Measurements from ENCODE around the gene C22orf39. TPM values are rescaled to one million over a fixed set of nuclear protein-coding genes. Genes with fewer than 3 reads are reported as not detected.

Gene C22orf39
- total RNA-seq, 1 experiment from 2014 or later, result 19.3 TPM

DNA sequence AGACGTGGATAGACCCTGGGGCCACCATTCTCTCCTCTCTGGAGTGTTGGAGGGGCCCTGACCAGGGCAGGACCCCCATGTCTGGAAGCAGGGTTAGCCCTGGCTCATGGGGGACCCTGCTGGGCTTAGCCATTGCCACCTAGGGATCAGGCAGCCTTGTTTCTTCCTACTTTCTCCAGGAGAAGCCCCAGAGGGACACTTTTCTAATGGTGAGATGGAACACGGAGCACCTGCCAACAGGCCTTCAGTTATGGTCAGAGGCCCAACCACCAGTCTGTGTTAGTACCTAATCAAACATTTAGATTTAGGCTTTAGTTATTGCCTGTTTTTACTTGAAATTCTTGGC is 1.9 kb upstream of the C22orf39 start:
- Histone ChIP-seq H2BK20ac (ENCODE audit: low read depth, low read length, poor library complexity, severe bottlenecking) (no peak overlapping the region), H2BK120ac (ENCODE audit: low read depth, low read length, poor library complexity, severe bottlenecking) (no peak overlapping the region), H4K20me1 (ENCODE audit: control insufficient read depth, insufficient read depth, insufficient read length) (peaks cover 2% of the 10 kb centered on the region), H3K56ac (ENCODE audit: insufficient read length, low read depth, low read length) (no peak overlapping the region), H3K79me1 (ENCODE audit: insufficient read depth, low read depth, low read length, poor library complexity, severe bottlenecking) (no peaks in the 10 kb centered on the region), H3K18ac (ENCODE audit: insufficient read length, low read depth, low read length) (no peak overlapping the region), H3K23me2 (ENCODE audit: insufficient read length, low read depth, low read length, poor library complexity, severe bottlenecking) (peaks cover 9% of the 10 kb centered on the region), H3K9ac (ENCODE audit: extremely low read depth, insufficient read length, low read length) (no peak overlapping the region), H3K79me2 (ENCODE audit: insufficient read depth, low read length) (no peaks in the 10 kb centered on the region; the same call in 1 of the 2 replicates), H3K27ac (ENCODE audit: insufficient read length, low read depth, low read length) (no peak overlapping the region), H4K5ac (ENCODE audit: insufficient read length, low read depth, low read length) (no peak overlapping the region), H3K4ac (ENCODE audit: low read depth, low read length) (no peak overlapping the region), H4K8ac (replicated peaks; ENCODE audit: insufficient read length, low read depth, low read length) (no peak overlapping the region), H4K91ac (ENCODE audit: insufficient read length, low read depth, low read length) (no peak overlapping the region), H2BK12ac (ENCODE audit: insufficient read length, low read depth, low read length) (no peak overlapping the region), H3K27me3 (ENCODE audit: insufficient read depth, low read length) (no peaks in the 10 kb centered on the region; the same call in 1 of the 2 replicates), H3K4me1 (ENCODE audit: insufficient read depth, low read length) (no peaks in the 10 kb centered on the region), H3K9me3 (ENCODE audit: control insufficient read depth, low read depth, low read length) (no peaks in the 10 kb centered on the region), H2BK15ac (ENCODE audit: low read depth, low read length) (no peak overlapping the region), H3K4me2 (ENCODE audit: insufficient read depth, insufficient read length, low read length) (no peak overlapping the region), H3K14ac (ENCODE audit: insufficient read depth, low read length) (no peak overlapping the region), H2AFZ (ENCODE audit: low read length) (no peak overlapping the region), H2AK5ac (ENCODE audit: insufficient read length, low read length) (no peak overlapping the region), H3K23ac (ENCODE audit: insufficient read length, low read depth, low read length) (no peak overlapping the region), H2BK5ac (ENCODE audit: insufficient read length, low read length) (no peak overlapping the region), H3T11ph (ENCODE audit: low read length) (no peak overlapping the region)
- Mint-ChIP-seq H3K4me1 (peaks cover 16 to 18% of the 10 kb centered on the region in 2 experiments), H3K9me3 (no peaks in the 10 kb centered on the region; a peak in 1 of 5 replicates), H3K4me3 (peak overlapping the region in 1 of 2 experiments; percentile 51; a peak in 3 of 5 replicates), H3K27me3 (ENCODE audit: low read depth) (peaks cover 19% of the 10 kb centered on the region), H3K36me3 (ENCODE audit: insufficient read depth in 1 of 3, low read depth in 3 of 3) (peaks cover 14 to 66% (median 45%) of the 10 kb centered on the region in 3 experiments), H3K27ac (no peak overlapping the region)
- WGBS (ENCODE audit: extremely low coverage, insufficient read length, low lambda C conversion rate), result no CpG with 5 or more reads among the region's 2 CpGs
- TF ChIP-seq CTCF (conservative IDR thresholded peaks at IDR 0.05), result no peak
- DNase-seq, result no peak

All from H9 (cell line).